HG03108 (cell line): ENCODE results near the gene GPR15LG.
A peak's percentile ranks its signal among the peaks of the same experiment; 100 is the strongest.
"Not testable (repeated sequence)": the region's sequence is repeated elsewhere in the genome, so short reads cannot be mapped to it uniquely, and the experiment has no call there.

Experiments
- ATAC-seq: cut with Tn5 transposase; IDR thresholded peaks from one replicate; pipeline ENCODE4 v1.9.1; 2021; ENCODE audit warnings: moderate library complexity; ENCODE audit not compliant: unreplicated experiment

Gene GPR15LG

GRCh38 chr10:84173501-84173929 is at the start of gene GPR15LG:
Gene GPR15LG (plus strand): TSS chr10:84173801. CDS start chr10:84173852, 51 bp downstream.
- peak; percentile 50 for ATAC-seq

- ATAC-seq, result not testable (repeated sequence)
These were observed 47.5 kb upstream of the GPR15LG start for GRCh38 chr10:84125910-84126784.

- ATAC-seq, result no peak
These were observed 46.8 kb upstream of the GPR15LG start for GRCh38 chr10:84126785-84127167.

GRCh38 chr10:84135836-84136235 is 37.8 kb upstream of the GPR15LG start:
- ATAC-seq, result no peak

- no peak for ATAC-seq
These were observed 35.8 kb upstream of the GPR15LG start for GRCh38 chr10:84137811-84138210.

GRCh38 chr10:84138478-84139125 is 35.0 kb upstream of the GPR15LG start:
- ATAC-seq, result no peak

- ATAC-seq, result peak; percentile 99
These were observed 34.2 kb upstream of the GPR15LG start, which contains the start of gene GHITM for GRCh38 chr10:84139126-84140035. Gene GHITM (plus strand): TSS chr10:84139509. CDS start chr10:84141501, 1,992 bp downstream.

- no peak for ATAC-seq
These were observed 33.6 kb upstream of the GPR15LG start for GRCh38 chr10:84140036-84140379.

- no peak for ATAC-seq
These were observed 26.3 kb upstream of the GPR15LG start for GRCh38 chr10:84147347-84147746.

GRCh38 chr10:84148006-84148597 is 25.5 kb upstream of the GPR15LG start:
- peak; percentile 52 for ATAC-seq

GRCh38 chr10:84149854-84150253 is 23.7 kb upstream of the GPR15LG start:
- no peak for ATAC-seq

- ATAC-seq, result no peak
These were observed 20.8 kb upstream of the GPR15LG start for GRCh38 chr10:84152769-84153168.

GRCh38 chr10:84155521-84155920 is 18.1 kb upstream of the GPR15LG start:
- no peak for ATAC-seq

GRCh38 chr10:84156009-84156408 is 17.6 kb upstream of the GPR15LG start:
- no peak for ATAC-seq

- ATAC-seq, result peak; percentile 65
These were observed 16.8 kb upstream of the GPR15LG start for GRCh38 chr10:84156768-84157167.

GRCh38 chr10:84158061-84158460 is 15.5 kb upstream of the GPR15LG start:
- no peak for ATAC-seq

- ATAC-seq, result no peak
These were observed 15.1 kb upstream of the GPR15LG start for GRCh38 chr10:84158550-84158949.

- no peak for ATAC-seq
These were observed 14.4 kb upstream of the GPR15LG start for GRCh38 chr10:84159076-84159685.

GRCh38 chr10:84160663-84161362 is 12.8 kb upstream of the GPR15LG start:
- ATAC-seq, result no peak

- ATAC-seq, result no peak
These were observed 9.6 kb upstream of the GPR15LG start for GRCh38 chr10:84163996-84164395.
